ENCODE measurements around the gene CMIP.
A peak's percentile ranks its signal among the peaks of the same experiment; 100 is the strongest.
"Not testable (repeated sequence)": the region's sequence is repeated elsewhere in the genome, so short reads cannot be mapped to it uniquely, and the experiment has no call there.

CMIP gene

DNA sequence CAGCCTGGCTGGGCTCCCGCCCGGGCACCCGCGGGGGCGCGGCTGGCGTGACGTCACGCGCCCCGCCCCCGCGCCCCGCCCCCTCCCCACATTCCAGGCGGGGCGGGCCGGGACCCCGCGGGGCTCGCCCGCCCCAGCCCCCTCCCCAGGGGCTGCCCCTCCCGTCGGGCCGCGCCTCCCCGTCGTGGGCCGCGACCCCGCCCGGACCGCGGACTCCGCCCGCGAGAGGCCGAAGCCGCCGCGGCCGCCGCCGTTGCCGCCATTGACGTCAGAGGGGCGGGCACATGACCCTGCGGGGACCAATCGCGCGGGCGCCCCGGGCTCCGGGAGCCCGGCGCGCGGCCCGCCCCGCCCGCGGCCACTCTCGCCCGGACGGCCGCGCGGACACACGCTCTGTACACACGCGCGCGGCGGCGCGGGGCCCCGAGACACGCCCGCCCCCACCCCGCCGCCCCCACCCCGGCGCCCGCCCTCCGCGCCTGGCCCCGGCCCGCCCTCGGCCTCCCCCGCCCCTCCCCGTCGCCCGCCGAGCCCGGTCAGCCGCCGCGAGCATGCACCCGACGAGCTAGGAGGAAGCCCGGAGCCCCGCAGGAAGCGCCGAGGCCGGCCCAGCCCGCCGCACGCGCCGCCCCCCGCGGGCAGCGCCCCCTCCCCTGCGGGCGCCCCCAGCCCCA, at the start of gene CMIP:
CMIP (plus strand) TSS at position 361 of the 674 bp plus-strand sequence.
- peak; percentile 49 to 70 (median 60) for DNase-seq (ENCODE audit: low read depth in 4 of 4, low spot score in 1 of 4)

DNA sequence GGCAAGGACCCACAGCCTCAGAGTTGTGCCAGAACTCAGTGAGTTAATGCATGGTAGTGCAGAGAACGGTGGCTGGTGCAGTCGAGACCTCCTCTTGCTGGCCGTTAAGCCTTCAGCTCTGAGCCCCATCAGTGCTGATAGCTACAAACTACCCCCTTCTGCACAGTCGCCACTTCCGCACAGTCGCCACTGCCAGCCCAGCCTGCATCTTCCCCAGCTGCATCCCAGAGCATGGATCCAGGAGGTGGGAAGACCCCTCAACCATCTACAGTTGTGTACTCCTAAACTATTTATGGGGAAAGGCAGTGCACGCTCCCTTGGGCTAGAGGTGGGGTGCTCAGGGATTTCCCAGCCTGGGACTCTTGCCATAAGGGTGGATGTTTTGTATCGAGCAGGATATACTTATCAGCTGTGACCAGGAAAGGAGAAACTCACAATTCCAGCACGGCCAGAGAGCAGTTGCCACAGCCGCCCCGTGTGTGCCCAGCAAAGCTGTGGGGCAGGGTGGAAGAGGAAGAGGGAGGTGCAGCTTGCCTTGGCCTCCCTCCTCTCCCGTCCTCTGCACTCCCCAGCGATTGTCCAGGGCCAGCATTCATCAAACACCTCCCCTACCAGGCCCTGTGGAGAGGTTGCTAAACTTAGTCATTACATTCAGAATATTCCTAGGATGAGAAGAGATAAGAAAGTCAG, 49.5 kb upstream of the CMIP start:
- DNase-seq (ENCODE audit: low read depth in 4 of 4, low spot score in 1 of 4): no peak

DNA sequence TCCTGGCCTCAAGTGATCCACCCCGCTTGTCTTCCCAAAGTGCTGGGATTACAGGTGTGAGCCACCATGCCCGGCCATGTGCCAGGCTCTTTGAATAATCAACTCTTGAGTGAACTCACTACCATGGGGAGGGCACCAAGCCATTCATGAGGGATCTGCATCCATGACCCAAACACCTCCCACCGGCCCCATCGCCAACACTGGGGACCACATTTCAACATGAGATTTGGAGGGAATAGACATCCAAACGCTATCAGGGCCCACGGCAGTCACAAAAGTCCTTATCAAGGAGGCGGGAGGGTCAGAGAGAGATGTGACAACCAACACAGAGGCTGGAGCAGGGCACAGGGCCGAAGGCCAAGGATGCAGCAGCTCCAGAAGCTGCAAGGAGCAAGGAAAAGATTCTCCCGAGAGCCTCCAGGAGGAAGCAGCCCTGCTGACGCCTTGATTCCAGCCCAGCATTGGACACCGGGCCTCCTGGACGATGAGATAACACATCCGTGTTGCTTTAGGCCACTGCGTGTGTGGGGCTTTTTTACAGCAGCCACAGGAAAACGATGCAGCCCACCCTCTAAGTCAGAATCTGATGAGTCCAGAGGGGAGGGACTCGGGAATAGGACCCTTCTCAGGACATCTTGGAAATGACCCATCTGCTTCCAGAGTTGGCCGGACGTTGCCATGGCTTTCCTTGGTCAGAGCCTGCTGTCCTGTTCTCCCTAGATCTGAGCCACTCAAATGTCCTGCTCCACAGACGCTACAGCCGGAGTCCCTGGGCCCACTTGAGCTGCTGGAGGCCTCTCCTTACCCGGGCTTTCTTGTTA, 47.3 kb upstream of the CMIP start:
- DNase-seq (ENCODE audit: low read depth in 4 of 4, low spot score in 1 of 4): no peak

DNA sequence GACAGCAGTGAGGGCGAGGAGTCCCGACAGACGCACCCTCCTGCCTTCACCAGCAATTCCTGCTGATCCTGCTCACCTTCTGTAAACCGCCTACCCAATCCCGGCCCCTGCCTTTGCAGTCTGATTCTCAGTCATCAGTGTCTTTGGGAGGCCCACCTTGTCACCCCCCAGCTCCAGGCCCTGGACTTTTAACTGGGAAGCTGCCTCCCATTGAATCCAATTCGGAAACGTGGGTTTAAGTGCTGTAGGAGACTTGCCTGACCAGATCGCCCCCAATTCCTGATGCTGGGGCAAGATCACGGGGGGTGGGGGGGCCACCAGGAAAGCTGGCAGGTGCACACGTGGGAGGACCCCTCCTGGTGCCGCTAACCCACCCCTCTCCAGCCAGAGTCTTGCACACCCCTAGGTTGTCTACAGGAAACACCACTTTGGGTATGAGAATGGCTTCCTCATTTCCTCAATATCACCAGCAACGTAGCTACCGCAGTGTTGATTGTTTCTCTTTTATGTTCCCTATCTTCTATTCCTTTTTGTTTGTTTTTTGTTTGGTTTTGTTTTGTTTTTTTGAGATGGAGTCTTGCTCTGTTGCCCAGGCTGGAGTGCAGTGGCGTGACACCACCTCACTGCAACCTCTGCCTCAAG, 46.6 kb upstream of the CMIP start:
- no peak for DNase-seq (ENCODE audit: low read depth in 4 of 4, low spot score in 1 of 4)

DNA sequence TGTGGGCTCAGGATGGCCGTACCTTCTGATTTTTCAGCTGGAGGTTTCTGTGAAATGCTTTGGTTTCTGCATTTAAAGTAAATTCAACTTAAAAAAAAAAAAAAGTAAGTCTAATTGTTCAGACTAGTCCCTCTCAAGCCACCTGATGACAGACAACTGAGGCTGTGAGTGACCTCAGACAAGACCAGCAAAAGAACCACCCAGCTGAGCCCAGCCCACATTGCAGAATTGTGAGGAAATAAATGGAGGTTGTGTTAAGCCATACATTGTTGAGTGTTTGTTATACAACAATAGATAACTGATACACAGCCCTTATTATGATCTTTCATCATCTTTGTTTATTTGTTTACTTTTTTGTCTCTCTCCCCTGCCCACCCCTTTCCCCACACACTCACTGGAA, 44.7 kb upstream of the CMIP start:
- DNase-seq (ENCODE audit: low read depth in 4 of 4, low spot score in 1 of 4): no peak

DNA sequence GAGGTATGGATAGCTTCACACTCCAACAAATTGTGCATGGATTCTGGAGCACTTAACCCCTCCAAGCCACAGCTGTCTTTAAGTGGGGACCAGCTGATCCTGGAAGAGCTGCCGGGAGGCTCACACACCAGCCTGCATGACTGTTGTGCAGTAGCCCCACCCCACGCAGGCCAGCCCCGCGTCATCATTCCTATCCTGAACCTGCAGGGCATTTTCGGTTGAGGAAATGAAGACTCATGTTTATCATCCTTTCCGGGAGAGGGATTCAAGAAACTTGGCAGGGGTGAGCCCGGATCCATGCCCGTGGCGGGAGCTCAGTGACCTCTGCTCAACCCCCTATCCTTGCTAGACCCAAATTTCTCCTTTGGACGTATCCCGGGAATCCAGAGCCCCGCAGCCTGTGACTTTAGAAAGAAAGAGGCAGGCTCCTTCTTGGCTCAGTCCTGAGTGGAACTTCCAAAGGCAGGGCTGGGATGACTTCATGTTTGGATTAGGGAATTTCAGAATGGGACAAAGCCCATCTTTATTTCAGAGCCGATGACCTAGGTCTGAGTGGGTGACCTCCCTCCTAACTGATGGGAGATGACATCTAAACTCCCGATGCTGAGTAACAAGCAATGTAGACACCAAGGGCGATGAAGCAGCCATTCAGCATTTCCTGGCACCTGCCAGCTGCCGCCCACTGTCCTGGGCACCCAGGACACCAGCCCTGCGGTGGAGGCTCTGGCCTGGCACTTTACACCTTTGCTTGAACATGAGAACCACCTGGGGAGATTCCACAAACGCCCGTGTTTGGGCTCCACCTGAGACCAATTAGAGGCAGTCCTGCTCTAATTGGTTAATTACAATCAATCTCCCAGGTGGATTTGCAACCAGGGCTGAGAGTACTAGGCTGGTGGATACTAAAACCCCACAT, 43.3 kb upstream of the CMIP start:
- no peak for DNase-seq (ENCODE audit: low read depth in 4 of 4, low spot score in 1 of 4)

DNA sequence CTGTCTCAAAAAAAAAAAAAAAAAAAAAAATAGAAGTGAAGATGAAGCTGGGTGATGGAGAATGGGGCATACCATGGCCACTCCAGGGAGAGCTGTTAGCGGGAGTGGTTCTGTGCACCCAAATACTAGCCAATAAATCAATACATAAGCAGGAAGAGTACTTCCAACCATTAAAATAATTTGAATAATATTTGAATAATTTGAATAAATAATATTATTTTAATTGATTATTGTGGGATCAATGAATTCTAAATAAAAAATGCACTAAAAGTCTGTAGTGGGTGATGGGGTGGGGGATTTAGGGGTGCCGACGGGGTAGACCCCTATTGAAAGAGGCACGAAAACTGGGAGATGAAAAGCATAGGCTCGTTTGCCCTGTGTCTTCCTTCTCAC, 41.4 kb upstream of the CMIP start:
- no peak for DNase-seq (ENCODE audit: low read depth in 4 of 4, low spot score in 1 of 4)

DNA sequence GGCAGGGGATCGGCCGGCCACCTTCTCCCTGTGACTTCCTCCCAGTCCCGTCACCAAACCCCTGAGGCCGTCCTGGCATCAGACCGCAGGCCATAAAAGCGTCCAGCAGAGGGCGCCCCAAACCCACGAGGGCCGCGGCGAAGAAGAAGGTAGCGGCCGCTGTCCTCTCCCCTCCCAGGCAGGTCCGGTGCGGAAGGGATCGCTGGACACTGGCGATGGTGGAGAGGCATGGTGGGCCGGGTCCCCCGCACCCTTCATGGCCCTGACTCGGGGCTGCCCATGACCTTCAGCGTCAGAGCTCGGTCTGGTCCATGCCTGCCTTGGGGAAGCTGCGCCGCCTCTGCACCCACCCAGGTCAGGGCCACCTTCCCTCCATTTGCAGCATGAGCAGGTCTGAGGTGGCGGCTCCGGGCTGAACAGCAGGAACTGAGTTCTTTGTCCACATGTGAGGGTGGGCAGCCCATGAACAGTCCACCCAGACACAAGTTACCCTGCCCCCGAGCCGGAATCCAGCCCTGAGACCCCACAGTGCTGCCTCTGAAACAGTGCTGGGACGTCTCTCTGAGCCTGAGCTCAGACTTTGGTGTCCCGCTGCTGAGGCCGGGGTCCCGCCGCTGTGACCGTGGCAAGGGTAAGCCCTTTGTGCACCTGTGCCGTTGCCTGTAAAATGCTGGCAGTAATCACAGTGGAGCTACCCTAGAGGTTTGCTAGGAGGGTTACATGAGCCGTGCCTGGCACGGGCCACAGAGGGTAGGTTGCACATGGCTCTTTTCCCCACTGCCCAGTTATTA, 40.8 kb upstream of the CMIP start:
- peak; percentile 66 to 80 (median 69) for DNase-seq (ENCODE audit: low read depth in 4 of 4, low spot score in 1 of 4)

DNA sequence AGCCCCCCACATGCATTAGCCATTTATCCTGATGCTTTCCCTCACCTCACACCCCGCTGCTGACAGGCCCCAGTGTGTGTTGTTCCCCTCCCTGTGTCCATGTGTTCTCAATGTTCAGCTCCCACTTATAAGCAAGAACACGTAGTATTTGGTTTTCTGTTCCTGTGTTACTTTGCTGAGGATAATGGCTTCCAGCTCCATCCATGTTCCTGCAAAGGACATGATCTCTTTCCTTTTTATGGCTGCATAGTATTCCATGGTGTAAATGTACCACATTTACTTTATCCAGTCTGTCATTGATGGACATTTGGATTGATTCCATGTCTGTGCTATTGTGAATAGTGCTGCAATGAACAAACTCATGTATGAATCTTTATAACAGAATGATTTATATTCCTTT, 39.6 kb upstream of the CMIP start:
- not testable (repeated sequence) for DNase-seq (ENCODE audit: low read depth in 4 of 4, low spot score in 1 of 4)

DNA sequence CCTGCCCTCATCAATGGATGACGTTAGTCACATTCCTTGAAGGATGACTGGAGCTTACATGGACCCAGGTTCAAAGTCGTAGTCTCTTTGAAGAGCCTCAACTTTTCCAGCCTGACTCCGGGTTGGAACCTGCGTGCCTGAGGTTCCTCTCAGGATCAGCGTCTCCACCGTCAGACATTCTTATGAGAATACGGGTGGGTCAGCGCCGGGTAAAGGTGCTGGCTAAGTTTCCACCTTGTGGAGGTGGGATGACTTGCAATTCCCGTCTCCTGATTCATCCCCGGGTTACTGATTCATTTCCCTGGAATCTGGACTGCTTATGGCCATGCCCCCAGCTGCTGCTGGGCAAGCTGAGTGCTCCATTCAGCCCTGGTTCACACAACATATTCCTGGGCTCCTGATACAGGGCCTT, 38.9 kb upstream of the CMIP start:
- no peak for DNase-seq (ENCODE audit: low read depth in 4 of 4, low spot score in 1 of 4)

DNA sequence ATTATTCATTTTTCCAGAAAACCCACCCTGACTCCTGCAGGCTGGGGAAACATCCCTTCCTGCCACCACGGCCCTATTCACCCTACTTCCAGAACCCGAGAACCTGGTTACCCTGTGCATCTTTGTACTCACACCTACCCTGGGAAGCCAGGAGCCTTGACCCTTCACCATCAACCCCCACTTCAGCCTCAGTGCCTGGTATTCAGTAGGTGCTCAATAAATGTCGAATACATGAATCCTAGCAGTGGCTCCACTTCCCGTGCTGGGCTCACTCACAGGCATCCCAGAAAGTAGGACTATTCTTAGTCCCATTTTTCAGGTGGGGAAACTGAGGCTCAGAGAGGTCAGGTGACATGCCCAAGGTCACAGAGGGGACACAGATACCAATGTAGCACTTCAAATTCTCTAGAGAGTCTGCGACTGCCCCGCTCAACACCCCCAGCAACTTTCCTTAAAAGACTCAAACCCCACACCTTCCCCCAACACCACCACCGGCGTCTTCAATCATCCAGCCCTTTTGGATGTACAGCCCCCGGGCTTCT, 36.1 kb upstream of the CMIP start:
- DNase-seq (ENCODE audit: low read depth in 4 of 4, low spot score in 1 of 4): no peak

DNA sequence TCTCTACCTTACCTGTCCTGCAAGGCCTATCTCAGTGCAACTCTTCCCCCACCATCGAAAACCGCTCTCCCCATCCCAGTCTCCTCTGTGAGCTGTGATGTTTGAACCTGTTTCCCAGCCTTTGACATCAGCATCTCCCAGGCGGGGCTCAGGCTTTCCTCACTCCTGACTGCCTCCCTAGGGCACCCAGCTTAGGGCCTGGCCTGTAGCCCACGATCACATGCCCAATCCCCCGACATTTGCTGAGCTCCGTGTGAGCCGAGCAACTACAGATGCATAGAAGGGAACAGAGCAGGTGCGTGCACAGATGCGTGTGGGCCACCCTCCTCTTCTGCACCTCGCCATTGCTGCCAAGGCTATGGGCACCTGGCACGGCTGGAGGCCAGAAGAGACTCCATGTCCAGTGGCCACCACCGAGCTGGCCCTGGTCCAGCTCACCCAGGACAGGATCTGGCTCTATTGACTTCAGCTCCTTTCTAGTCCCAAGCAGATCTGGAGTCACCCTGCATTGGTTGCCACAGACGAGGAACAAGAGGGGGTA, 35.5 kb upstream of the CMIP start:
- DNase-seq (ENCODE audit: low read depth in 4 of 4, low spot score in 1 of 4): no peak

DNA sequence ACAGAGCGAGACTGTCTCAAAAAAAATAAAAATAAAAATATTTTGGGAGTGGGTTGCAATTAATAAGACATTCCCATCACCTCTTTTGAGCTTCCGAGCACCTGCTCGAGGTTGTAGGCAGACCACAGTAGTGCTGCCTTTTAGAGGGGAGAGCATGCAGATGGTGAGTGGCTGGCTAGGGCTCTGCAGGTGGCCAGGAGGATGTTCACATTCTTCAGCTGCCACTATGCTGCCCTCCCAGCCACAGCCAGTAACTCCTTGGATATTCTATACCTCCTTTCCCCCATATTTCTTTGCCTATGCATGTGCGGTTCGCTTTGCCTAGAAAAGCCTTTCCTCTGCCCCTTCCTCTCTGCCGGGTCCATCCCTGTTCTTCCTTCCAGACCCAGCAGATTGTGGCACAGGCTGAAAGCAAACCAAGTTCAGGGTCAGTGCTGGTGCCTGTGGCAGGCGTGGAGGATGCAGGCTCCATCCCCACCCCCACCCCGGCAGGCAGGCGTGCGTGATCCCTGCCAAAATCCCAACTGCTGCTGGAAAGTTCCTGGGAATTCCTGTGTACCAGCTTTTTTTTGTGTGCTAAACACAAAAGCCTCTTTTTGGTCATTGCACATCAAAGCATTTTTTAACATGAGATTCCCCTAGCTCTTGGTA, 33.8 kb upstream of the CMIP start:
- no peak for DNase-seq (ENCODE audit: low read depth in 4 of 4, low spot score in 1 of 4)

DNA sequence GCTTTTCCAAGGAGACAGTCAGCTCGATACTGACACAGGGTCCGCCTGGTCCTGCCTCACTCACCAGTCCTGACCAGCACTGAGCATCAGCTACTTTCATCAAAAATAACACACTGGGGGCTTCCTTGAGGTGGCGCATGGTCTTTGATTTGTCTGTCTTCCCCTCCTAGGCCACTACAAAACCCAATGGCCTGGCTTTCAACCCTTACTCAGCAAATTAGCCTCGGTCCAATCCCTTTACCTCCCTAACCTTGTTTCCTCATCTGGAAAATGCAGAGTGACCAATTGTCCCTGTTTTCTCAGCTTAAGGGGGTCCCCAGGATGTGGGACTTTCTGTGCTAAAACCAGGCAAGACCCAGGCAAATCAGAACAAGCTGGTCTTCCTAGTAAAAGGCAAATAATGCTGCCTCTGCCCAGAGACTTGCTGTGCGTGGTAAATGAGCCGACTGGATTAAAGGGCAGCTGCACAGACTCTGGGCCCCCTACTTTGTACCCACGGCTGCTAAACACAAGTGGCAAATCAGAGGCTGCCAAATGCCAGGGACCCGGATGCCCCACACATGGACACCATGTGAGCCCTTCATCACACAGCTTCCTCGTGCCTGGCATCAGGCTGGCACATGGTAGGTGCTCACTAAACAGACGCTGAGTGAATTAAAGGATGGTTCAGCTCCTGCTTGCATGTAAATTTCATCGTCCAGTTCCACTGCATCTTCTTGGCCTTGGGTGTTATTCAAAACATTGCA, 31.2 kb upstream of the CMIP start:
- no peak for DNase-seq (ENCODE audit: low read depth in 4 of 4, low spot score in 1 of 4)

DNA sequence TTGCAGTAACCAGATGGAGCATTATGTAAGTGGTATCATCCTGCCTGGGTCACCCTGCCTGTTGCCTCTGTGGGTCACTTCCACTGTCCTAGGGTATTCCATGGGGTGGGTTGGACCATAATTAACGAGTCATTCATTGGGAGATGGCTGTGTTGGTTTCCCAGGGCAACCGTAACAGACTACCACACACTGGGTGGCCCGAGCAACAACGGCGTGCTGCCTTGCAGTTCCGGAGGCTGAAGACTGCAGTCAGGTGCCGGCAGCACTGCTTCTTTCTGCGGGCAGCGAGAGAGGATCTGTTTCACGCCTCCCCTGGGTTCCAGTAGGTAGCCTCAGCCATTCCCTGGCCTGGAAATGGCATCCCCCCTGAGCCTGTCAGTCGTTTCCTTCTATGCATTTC, 28.9 kb upstream of the CMIP start:
- DNase-seq (ENCODE audit: low read depth in 4 of 4, low spot score in 1 of 4): no peak

DNA sequence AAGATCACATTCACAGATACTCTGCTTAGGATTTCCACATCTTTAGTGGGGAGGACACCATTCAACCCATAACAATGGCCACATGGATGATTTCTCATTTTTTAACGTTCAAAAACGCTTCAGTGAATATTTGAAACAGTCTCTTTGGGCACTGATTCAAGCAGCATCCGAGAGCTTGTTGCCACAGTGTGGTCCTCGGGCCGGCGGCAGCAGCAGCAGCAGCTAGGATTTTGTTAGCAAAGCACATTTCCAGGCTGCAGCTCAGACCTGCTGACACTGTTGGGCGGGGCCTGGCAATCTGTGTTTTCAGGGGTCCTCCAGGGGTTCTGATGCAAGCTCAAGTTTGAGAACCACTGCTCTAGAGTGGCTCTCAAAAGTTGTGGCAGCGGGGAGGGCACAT, 27.9 kb upstream of the CMIP start:
- no peak for DNase-seq (ENCODE audit: low read depth in 4 of 4, low spot score in 1 of 4)

DNA sequence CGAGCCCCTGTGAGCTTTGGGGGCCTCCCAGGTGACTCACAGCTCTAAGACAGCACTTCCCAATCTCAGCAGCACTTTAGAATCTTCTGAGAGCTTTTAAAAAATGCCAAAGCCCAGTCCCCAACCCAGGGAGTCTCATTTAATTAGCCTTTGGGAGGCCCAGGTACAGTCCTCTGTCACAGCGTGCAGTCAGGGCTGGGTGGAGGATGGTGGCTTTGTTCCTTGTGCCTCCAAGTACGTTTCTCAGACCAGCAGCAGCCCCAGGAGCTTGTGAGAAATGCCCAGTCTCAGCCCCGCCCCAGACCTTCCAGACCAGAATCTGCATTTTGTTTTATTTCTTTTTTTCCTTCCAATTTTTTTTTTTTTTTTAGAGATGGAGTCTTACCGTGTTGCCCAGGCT, 27.4 kb upstream of the CMIP start:
- DNase-seq (ENCODE audit: low read depth in 4 of 4, low spot score in 1 of 4): no peak

DNA sequence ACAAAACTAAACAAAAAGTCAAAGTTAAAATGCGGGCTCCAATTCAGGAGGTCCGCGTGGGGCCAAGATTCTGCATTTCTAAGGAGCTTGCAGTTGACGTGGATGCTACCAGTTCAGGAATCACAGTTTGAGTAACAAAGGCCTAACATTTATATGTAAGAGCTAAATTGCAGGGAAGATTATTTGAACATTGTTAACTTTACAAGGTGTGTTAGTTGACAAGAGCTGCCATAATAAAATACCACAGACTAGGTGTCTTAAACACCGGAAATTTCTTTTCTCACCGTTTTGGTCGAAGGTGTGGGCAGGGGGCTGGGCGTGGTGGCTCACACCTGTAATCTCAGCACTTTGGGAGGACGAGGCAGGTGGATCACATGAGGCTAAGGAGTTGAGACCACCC, 24.8 kb upstream of the CMIP start:
- DNase-seq (ENCODE audit: low read depth in 4 of 4, low spot score in 1 of 4): no peak
